ENCODE data around the gene SFXN2.
"Not testable (repeated sequence)": the region's sequence is repeated elsewhere in the genome, so short reads cannot be mapped to it uniquely, and the experiment has no call there.

SFXN2 gene

DNA sequence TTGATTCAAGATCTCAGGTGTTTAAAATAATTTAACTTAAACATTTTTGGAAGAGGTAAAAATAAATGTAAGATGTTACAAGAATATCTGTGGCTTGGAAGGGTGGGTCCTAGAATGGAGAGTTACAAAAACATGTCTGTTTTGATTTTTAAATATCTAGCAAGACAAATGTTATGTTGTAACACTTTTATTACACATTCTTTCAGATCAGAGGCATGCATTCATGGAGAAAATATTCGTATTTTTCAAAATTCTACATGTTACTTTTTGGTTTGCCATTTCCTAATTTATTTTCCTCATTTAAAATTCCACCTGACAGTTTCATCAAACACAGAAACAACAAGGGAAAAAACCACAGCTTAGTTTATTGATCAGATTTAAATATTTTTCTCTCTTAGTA, 39.3 kb downstream of the SFXN2 start:
- DNase-seq (ENCODE audit: low read depth in 2 of 2), result no peak

DNA sequence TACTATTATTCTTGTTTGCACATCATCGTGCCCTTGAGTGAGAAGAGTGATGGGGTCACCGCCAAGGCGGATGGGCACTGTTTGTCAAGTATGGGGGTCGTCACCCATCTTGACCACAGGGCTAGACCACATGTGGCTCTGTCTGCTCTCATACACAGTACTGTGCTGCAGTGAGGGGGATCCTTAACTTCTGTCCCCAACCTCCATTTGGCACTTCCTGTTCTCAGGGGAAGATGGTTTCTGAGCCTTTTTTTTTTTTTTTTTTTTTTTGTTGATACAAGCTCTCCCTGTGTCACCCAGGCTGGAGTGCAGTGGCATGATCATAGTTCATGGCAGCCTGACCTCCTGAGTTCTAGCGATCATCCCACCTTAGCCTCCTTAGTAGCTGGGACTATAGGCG, 42.9 kb downstream of the SFXN2 start:
- DNase-seq (ENCODE audit: low read depth in 2 of 2), result no peak

DNA sequence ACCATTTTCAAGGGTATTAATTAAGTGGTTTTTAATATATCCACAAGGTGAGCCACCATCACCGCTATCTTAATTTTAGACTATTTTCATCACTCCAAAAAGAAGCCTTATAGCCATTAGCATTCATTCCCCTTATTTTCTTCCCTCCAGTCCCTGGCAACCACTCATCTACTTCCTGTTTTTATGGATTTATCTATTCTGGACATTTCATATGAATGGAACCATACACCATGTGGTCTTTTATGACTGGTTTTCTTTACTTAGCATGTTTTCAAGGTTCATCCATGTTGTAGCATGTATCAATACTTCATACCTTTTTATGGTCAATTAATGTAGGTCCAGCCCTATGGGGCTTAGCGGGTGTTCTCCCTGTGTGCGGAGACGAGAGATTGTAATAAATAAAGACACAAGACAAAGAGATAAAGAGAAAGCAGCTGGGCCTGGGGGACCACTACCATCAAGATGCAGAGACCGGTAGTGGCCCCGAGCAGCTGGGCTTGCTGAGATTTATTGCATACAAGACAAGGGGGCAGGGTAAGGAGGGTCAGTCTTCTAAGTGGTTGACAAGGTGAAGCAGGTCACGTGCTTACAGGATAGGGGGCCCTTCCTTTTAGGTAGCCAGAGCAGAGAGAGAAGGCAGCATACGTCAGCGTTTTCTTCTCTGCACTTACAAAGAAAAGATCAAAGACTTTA, 44.0 kb downstream of the SFXN2 start:
- no peak for DNase-seq (ENCODE audit: low read depth in 2 of 2)

DNA sequence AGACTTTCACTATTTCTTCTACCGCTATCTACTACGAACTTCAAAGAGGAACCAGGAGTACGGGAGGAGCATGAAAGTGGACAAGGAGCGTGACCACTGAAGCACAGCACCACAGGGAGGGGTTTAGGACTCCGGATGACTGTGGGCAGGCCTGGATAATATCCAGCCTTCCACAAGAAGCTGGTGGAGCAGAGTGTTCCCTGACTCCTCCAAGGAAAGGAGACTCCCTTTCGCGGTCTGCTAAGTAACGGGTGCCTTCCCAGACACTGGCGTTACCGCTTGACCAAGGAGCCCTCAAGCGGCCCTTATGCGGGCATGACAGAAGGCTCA, 44.5 kb downstream of the SFXN2 start:
- DNase-seq (ENCODE audit: low read depth in 2 of 2), result not testable (repeated sequence)

DNA sequence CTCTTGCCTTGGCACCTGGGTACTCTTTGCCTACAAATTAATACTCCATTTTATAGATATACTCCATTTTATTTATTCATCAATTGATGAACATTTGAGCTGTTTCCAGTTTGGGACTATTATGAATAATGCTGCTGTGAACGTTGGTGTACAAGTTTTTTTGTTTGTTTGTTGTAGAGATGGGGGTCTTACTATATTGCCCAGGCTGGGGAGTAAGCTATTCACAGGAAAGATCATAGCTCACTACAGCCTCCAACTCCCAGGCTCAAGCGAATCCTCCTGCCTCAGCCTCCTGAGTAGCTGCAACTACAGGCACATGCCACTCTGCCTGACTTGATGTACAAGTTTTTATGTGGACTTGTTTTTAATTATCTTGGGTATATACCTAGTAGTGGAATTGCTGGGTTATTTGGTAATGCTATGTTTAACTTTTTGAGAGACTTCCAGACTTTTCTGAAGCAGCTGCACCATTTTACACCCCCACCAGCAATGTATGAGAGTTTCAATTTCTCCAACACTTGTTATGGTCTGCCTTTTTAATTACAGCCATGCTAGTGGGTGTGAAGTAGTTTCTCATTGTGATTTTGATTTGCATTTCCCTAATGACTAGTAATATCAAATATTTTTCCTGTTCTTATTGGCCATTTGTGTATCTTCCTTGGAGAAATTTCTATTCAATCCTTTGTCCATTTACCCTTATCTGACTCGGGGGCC, 45.2 kb downstream of the SFXN2 start:
- no peak for DNase-seq (ENCODE audit: low read depth in 2 of 2)

DNA sequence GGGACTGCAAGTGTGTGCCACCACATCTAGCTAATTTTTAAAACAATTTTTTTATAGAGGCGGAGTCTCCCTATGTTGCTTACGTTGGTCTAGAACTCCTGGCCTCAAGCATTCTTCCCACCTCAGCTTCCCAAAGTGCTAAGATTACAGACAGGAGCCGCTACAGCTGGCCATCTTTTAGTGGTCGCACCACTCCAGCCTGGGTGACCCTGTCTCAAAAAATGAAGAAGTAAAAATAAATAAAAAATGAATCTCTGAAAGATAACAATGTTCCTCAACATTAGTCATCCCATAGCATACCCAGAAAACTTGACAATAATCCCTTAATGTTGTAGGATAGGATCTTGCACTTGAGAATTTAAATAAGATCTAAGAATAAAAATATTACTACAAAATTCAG, 47.5 kb downstream of the SFXN2 start:
- DNase-seq (ENCODE audit: low read depth in 2 of 2), result no peak

GRCh38 chr10:102762401-102763015, 48.1 kb downstream of the SFXN2 start:
- no peak for DNase-seq (ENCODE audit: low read depth in 2 of 2)

DNA sequence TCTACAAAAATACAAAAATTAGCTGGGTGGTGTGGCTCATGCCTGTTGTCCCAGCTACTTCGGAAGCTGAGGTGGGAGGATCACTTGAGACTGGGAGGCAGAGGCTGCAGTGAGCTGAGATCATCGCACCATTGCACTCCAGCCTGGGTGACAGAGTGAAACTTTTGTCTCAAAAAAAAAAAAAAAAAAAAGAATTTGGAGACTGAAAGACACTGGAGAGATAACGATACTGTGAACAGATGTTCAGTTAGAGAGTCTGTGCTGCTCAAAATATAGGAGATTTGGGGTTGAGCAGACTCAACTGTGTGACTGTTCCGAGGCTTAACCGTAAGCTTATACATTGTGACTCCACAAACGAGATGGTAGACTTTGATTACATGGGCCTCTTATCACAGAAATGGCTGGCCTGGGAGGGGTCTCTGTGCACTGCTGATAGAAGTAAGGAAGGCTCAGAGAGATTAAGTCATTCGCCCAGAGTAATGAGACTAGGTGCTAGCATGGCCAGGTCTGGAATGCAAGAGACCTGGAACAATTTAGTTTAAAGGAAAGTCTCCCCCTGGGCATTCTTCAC, 48.7 kb downstream of the SFXN2 start:
- DNase-seq (ENCODE audit: low read depth in 2 of 2), result no peak

DNA sequence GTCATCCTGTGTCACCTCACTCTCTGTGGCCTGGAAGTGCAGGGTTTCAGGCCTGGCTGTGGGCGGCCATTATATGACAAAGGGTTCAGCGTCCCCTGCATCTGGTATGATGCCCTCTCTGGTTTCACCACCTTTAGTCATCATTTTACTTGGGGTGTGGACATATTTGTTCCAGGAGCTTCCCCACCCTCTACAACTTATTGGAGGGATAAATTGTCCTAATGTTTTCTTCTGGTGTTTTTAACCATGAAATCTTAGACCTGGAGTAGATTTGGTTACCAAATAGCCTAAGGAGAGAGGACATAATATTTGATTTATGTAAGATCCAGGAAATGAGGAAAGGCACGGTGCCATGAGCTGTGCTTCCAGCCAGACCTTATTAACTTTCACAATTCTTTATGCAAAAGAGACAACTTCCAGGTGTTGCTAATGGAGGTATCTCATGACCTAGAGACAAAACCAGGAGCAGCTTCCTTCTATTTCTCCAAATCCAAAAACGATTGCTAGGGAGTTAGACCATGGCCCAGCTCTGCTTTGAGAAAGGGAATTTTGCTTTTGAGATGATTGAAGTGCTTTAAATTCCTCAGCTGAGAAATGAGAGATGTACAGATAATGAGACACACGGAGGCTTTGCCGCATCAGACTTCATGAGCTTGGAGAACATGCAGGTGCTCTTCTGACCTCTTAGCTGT, 50.2 kb downstream of the SFXN2 start:
- DNase-seq (ENCODE audit: low read depth in 2 of 2), result no peak

DNA sequence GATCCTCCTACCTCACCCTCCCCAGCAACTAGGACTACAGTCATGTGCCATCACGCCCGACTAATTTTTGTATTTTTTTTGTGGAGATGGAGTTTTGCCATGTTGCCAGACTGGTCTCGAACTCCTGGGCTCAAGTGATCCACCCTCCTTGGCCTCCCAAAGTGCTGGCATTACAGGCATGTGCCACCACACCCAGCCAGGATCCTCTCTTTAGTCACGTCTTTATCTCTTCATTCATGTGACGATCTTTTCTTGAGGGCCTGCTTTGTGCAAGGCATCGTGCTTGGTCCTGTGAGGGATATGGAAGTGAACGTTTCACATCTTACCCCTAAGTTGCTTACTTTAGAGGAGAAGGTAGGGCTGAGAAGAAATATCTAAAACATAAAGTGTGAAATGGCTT, 50.9 kb downstream of the SFXN2 start:
- DNase-seq (ENCODE audit: low read depth in 2 of 2), result no peak

DNA sequence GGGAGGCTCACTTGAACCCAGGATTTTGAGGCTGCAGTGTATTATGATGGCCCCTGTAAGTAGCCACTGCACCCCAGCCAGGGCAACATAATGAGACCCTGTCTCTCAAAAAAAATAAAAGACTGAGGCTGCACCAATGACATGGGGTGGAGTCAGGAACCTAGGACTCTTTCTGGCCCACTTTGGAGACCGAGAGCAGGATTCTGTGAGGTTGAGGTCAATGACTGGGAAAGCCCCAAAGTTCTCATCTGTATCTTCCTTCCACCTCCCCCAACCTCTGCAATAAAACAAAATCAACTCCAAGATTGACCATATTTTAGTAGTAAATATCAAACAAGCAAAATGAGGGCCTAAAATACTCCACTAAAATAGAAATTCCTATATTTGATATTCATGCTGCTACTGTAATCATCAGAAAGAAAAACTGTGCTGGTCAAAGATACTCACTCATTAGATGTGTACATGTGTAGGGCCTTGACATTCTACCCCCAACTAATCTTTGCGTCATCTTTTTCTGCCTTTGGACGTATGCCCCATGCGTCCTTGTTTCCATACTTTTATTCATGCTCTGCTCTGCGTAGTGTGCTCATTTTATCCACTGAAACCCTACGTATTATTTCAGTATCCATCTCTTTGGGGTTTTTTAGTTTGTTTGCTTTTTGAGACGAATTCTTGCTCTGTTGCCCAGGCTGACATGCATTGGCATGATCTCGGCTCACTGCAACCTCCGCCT, 53.2 kb downstream of the SFXN2 start:
- DNase-seq (ENCODE audit: low read depth in 2 of 2), result no peak

GRCh38 chr10:102769375-102770107, 55.1 kb downstream of the SFXN2 start:
- DNase-seq (ENCODE audit: low read depth in 2 of 2), result no peak

- no peak for DNase-seq (ENCODE audit: low read depth in 2 of 2)
These were observed 55.7 kb downstream of the SFXN2 start for GRCh38 chr10:102770108-102770482.

- no peak for DNase-seq (ENCODE audit: low read depth in 2 of 2)
These were observed 56.4 kb downstream of the SFXN2 start for GRCh38 chr10:102770792-102771191.

DNA sequence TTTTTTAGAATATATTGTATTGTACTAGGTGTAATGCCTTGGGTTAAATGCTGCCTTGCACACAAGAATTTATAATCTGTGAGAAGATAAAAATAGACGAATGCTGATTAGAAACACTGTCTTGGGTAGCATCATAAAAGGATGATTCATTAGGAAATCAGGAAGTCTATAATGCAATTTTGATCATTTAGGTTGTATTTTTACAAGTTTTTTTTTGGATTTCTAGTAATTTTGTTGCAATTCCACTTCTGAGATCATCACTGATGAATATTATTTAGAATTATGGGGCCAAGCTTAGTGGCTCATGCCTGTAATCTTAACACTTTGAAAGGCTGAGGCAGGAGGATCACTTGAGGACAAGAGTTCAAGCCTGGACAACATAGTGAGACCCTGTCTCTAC, 58.9 kb downstream of the SFXN2 start:
- no peak for DNase-seq (ENCODE audit: low read depth in 2 of 2)

GRCh38 chr10:102773986-102774385, 59.5 kb downstream of the SFXN2 start:
- DNase-seq (ENCODE audit: low read depth in 2 of 2), result no peak

GRCh38 chr10:102775201-102775934, 60.9 kb downstream of the SFXN2 start:
- no peak for DNase-seq (ENCODE audit: low read depth in 2 of 2)

GRCh38 chr10:102775935-102776669, 61.7 kb downstream of the SFXN2 start:
- DNase-seq (ENCODE audit: low read depth in 2 of 2), result no peak

- DNase-seq (ENCODE audit: low read depth in 2 of 2), result no peak
These were observed 62.5 kb downstream of the SFXN2 start for GRCh38 chr10:102776779-102777456.
